Jurkat, Clone E6-1 (cell line): Measurements from ENCODE around the gene PRKAB1.

Experiments
- DNase-seq: peaks from one replicate; pipeline ENCODE4 v3.0.0-alpha.2; 2011; ENCODE audit warnings: low read depth, low spot score
- H3K4me3 ChIP-seq: 2 replicates; pipeline ENCODE4 v1.5.1; 2011; ENCODE audit warnings: mild to moderate bottlenecking, low read length, control low read depth, moderate library complexity

PRKAB1 gene

DNA sequence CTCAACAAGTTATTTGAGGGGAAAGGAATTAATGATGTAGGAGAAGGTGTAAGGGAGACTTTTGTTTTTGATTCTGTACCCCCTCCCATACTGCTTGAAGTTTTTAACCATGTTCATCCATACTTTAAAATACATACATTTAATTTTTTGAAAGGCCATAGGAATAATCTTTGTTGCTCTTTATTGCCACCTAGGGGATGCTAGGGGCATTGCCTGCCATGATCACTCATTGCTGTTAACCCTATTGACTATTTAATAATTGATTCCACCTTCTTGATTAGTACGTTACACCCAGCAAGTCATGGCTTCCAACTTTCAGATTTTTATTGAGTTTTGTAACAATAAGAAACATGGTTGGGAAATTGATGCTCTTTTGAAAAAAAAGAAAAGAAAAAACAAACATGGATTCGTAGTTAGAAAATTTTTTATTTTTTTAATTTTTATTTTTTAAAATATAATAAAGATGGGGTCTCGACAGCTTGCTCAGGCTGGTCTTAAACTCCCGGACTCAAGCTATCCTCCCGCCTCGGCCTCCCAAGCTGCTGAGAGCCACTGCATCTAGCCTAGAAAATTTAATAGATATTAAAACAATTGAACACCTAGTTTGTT, 8.5 kb upstream of the PRKAB1 start:
- DNase-seq: peak; percentile 57
- H3K4me3 ChIP-seq: no peak overlapping the region

DNA sequence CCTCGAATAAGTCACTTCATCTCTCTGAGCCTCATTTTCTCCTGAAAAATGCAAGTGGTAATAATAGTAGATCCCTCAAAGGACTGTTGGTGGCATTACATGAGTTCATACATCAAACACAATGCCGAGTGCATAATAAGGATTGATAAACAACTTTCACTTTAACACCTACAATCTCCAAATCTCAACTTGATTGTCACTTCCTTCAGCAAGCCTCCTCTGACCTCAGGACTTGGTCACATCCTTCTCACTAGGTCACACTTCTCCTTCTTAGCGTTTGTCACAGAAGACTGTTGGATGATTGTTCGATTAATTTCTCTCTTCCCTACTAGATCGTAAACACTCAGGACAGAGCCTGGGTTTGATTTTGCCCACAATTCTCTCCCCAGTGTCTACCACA, 7.9 kb upstream of the PRKAB1 start:
- DNase-seq: no peak
- H3K4me3 ChIP-seq: no peak overlapping the region

DNA sequence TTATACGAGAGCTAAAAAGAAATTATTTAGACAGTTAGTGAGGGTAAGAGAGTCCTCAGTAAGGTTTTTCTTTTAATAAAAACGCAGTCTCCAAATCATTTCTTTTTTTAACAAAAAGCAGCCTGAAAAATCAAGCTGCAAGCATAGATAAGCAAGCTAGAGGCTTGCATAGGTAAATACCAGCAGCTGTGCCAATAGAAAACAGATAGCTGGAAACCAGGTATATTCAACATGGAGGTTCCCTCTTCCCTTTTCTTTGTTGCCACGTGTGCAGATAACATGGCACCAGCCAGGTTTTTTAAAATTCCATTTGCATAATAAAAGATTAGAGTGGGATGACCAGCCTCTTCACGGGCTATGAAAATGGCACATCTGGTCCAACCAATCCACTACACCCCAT, 6.1 kb upstream of the PRKAB1 start:
- DNase-seq: no peak
- H3K4me3 ChIP-seq: no peak overlapping the region

DNA sequence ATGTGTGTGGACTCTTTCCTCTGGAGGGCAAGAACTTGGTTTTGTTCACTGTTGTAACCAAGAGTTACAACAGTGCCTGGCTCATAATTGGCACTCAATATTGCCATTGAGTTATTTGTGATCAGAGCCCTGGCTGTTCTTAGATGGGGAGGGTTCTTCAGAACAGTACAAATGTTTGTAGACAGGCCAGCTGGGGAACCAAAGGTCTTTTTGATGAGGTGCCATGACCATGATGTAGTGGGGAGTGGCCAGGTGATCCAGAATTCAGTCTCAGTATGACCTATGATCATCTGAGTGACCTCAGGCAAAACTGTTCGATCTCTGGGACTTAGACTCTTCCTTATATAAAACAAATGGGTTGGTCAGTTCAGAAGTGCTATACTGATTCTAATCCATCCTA, 3.3 kb upstream of the PRKAB1 start:
- H3K4me3 ChIP-seq: no peak overlapping the region; the same call in 1 of the 2 replicates
- DNase-seq: no peak

DNA sequence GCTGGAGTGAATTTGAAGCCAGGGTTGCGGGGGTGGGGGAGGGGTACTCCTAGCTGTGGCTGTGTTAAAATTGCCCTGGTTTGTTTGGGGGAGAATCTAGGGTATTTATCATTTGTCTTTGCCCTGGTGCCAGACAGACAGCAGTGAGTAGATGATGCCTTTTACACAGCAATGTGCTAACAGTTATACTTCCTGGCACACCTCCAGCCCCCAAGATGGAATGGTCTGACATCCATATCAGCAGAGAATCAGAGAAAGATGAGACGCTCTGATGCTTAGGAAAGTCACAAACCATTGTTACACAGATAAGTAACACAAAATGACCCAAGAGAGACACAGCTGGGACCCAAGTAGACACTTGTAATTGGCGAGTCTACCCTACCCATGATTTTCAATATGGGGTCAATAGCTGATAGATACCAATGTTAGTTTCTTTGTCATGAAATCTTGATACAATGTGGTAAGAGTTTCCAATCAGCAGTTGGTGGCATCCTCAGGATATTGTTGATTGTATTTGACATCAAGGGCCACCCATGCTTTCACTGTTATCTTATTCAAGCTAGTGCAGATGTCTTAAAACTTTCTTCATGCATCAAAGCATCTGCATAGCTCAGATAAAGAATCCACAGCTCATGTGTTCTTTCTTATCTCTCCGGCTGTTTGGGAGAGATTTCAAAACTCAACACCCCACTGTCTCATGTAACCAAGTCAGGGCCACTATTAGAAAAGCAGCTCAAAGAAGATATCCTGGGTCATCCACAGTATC, 2.6 kb upstream of the PRKAB1 start:
- peak overlapping the region; percentile 11 for H3K4me3 ChIP-seq
- DNase-seq: peak; percentile 97

DNA sequence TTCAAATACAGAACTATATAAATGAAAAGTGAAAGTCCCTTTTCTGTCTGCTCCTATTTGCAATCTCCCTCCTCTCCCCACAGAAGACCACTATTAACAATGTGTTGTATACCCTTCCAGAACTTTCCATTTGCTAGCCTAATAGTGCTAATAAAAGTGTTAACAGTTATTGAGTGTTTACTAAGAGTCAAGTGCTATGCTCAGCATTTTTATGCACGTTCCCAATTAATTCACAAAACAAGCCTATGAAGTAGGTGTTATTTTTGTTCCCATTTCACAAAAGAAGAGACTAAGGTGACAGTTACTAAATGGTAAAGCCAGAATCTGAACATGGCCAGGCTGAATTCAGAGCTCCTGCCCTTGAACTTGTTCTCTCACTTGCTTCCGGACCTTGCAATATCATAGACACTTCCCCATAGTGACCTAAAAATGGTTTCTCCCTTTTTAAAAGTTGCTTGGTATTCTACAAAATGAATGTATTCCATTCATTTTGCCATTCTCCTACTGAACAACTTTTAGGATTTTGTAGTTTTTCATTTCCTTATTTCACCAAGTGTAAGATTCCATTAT, 1.6 kb upstream of the PRKAB1 start:
- DNase-seq: no peak
- H3K4me3 ChIP-seq: peak overlapping the region; percentile 11

DNA sequence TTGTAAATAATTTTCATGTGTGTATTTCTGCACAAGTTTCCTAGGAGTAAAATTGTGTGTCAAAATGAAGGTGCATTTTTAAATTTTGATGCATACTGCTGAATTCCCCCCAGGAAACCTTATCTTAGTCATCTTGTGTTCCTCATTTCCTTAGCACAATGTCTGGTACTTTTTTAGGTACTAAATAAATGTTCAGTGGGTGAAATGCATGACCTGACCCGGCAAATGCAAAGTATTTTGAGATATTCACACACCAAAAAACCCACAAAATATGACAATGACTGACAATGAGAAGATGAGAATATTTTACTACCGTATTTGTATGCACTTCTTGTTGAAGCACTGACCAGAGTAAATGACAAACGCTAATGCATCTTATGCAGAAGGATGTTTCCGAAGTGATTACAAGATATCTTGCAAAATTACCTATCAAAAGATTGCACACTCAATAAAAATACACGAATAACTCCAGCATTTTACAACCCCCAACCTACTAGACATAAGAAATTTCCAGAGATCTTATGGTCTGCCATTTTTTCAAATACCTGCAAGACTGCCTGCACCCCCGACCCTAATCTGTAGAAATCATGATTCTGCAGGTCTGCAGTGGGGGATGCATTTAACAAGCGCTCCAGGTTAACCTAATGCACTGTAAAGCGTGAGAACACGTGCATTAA, 895 bp upstream of the PRKAB1 start:
- no peak for DNase-seq
- H3K4me3 ChIP-seq: peak overlapping the region; percentile 55

DNA sequence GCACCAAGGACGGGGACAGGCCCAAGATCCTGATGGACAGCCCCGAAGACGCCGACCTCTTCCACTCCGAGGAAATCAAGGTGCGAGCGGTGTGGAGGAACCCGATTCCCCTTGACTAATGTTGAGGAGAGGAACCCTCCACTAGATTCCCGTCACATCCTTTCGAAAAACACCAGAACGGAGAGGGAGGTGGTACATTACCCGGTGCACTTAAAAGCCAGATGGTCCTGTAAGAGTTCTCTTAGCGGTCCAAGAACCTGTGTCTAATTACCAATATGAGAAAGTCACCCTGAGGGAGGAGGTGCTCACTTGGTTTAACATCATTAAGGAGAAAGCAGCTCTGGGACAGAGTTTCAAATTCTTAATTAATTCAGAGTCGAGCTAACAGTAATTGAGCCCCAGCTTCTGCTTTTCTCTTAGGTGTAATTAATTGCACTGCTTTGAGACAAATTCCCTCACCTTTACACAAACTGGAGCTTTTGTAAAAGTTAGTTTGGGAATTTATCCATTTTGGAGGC, 450 bp downstream of the PRKAB1 start:
- DNase-seq: no peak
- H3K4me3 ChIP-seq: peak overlapping the region; percentile 99

DNA sequence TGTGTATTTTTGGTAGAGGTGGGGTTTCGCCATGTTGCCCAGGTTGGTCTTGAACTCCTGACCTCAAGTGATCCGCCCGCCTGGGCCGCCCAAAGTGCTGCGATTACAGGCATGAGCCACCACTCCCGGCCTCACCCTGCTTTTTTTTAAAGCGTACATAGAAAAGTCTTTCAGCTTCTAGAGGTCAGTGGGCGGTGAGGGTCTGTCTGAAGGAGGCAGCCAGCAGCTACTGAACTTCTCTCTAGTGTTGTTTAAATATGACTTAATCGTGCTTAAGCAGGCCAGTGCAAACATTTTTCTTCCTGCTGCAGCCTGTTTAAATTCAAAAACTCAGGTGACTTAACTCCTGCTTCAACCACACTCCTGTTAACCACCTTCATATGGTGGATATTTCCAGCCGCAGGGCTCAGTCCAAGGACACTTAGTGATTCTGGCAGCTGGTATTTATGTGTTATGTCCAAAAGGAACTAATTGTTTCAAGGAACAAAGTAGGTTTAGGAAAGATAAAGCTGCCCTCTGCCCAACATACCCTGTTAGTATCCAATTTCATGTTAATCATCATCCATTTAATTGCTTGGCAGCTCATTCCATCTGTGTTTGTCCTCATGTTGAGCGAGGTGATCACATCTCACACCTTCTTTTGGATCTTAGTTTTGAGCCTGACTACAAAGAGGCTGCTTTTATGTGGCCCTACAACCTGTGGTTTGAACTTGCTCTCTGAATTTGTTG, 2.0 kb downstream of the PRKAB1 start:
- peak; percentile 61 for DNase-seq
- H3K4me3 ChIP-seq: peak overlapping the region; percentile 99

DNA sequence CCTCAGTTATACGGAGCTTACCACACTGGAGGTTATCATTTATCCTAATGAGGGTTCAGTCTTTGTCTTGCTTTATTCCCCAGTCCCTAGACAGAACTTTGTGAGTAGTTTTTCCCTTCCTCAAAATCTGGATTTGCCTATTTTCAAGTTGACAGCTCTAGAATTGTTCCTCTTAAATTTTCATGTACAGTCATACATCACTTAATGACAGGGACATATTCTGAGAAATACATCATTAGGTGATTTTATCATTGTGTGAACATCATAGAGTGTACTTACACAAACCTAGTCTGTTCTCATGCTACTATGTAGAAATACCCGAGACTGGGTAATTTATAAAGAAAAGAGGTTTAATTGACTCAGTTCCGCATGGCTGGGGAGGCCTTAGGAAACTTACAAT, 3.1 kb downstream of the PRKAB1 start:
- no peak overlapping the region for H3K4me3 ChIP-seq
- no peak for DNase-seq

DNA sequence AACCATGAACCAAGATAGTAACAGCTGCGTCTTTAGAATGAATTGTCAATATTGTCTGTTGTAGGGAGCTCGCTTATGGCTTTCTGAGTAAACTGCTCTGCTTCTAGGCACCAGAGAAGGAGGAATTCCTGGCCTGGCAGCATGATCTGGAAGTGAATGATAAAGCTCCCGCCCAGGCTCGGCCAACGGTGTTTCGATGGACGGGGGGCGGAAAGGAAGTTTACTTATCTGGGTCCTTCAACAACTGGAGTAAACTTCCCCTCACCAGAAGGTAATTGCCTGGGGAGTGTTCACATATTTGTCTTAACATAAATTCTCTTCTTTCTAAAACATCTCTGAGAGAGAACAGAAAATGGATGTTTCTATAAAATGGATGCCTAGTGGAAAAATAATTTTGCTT, 4.3 kb downstream of the PRKAB1 start:
- no peak for DNase-seq
- H3K4me3 ChIP-seq: no peak overlapping the region

DNA sequence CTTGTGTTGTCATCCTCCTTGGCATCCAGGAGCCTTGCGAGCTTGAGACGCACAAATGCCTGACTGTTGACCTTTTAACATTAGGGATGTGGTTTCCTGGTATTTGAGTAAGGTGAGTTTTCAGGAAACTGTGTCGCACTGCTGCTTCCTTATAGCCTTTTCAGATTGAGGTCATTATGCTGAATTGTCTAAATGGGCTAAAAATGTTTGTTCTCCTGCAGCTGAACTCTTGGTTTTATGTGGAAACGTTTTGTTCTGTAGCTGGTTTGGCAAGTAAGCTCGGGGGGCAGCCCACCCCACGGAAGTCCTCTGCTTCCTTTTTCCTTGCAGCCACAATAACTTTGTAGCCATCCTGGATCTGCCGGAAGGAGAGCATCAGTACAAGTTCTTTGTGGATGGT, 5.7 kb downstream of the PRKAB1 start:
- H3K4me3 ChIP-seq: no peak overlapping the region
- peak; percentile 55 for DNase-seq

DNA sequence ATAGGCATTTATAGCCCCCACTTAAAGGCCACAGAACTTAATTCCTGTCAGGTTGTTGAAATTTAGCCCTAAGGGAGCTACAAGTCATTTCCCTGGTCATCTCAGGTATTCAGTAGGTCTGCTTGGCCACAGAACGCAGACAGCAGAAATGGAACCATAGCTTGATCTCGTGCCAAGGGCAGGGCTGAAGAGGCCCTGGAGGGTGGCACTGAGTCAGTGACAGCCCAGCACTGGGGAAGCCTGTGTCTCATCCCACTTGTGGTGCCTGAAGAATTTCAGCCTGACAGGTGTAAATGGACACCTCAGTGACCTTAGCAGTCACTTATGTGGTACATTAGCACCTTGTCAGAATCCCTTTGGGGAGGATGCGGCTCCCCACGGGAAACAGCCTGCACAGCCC, 6.6 kb downstream of the PRKAB1 start:
- no peak for DNase-seq

DNA sequence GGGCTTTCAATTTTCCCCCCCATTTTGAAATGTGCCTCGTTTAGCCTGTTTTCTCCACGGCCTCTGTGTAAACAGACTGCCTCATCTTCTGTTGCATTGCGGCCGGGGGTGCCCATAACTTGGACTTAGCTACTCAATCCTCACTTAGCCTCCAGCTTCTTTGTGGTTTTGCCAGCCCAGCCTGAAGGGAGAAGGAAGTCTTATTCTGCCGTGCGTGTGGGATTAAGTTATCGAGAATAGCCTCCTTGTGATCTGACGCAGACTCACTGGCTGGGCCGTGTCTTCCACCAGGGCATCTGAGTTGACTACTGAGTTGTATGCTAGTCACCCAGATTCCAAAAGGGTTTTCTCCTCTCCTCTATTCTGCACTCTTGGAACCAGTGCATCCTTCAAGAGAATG, 8.1 kb downstream of the PRKAB1 start:
- no peak for DNase-seq
- no peak overlapping the region for H3K4me3 ChIP-seq

More for the DNA sequence above, 6.6 kb downstream of the PRKAB1 start:
- H3K4me3 ChIP-seq: no peak overlapping the region

DNA sequence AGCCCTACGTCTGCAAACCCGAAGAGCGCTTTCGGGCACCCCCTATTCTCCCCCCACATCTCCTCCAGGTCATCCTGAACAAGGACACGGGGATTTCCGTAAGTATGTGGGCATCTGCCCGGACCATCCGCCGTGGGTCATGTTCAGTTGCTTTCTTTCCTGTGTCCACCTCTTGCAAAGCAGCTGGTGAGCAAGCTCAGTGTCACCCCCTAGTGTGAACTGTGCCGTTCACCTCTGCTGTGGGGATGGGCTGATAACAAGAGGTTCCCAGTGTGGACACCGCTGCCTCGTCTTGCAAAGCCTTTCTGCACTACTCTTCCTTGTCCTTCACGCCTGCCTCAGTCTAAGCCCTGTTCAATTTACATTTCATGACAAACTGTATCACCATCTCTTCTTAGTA, 8.6 kb downstream of the PRKAB1 start:
- DNase-seq: no peak
- H3K4me3 ChIP-seq: no peak overlapping the region

DNA sequence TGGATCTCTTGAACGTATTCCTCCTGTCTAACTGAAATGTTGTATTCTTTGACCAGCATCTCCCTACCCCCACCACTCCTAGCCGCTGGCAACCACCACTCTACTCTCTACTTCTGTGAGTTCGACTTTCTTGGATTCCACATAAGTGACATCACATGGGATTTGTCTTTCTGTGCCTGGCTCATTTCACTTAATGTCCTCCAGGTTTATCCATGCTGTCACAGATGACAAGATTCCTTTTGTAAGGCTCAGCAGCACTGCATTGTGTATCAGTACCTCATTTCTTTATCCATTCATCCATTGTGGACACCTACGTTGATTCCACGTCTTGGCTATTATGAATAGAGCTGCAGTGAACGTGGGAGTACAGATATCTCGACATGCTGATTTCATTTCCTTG, 10.5 kb downstream of the PRKAB1 start:
- no peak overlapping the region for H3K4me3 ChIP-seq
- DNase-seq: no peak

DNA sequence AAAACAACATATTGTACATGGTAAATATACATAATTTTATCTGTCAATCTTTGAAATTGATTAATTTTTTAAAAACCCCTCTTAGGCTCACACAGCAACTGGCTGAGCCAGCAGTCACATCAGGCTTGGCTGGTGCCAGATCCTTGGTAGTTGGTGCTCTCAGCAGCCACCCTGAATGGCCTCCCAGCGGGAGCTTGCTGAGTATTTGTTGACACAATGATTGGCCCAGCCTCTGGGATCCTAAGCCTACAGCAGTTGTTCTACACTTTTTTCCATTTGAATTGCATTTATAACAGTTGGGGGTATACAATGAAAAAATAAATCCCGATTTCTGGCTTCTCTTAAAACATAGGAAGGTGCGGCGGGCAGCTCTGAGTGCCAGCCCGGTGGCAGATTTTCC, 11.1 kb downstream of the PRKAB1 start:
- DNase-seq: no peak
- no peak overlapping the region for H3K4me3 ChIP-seq

DNA sequence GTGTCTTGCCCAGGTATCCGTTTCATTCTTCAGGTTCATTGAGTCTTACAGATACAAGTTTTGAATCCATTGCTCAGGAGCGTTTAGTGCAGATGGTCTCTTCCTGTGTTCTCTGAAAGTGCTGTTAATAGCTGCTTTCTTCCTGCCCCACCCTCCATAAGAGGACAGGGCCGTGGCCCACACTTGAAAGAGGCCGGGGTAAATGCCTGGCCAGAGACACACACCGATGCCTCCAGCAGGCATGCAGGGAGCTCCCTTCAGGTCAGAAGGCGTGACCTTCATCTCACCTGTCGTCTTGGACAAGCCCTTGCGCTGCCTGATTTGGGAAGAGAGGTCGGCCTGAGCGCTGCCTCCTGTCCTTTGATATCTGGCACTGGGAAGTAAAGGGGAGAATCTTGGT, 11.6 kb downstream of the PRKAB1 start:
- no peak for DNase-seq
- H3K4me3 ChIP-seq: no peak overlapping the region

DNA sequence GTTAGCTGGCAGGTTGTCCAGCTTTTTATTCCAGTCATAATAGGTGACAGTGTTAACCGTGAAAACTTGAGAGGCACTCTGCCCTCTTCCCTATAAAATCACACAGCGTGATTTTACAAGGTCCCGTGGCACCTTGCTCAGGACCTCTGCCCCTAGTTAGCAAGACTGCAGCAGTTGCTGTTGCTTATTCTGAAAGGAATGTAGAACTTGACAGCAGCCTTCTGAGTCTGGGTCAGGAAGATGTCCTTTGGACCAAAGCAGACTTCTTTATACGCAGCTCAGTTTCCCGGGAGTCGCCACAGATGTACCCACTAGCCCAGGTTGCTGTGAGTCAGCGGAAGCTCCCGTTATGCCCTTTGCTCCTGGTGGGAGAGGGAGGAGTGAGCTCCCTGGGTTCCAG, 13.2 kb downstream of the PRKAB1 start:
- no peak overlapping the region for H3K4me3 ChIP-seq
- no peak for DNase-seq
